ENCODE results near the gene DOCK4.
"Not testable (repeated sequence)": the region's sequence is repeated elsewhere in the genome, so short reads cannot be mapped to it uniquely, and the experiment has no call there.

Gene DOCK4

GRCh38 chr7:111937163-111937562, 269.0 kb downstream of the DOCK4 start:
- no peaks in the 10 kb centered on the region for H3K36me3 ChIP-seq (ENCODE audit: control insufficient read depth, insufficient read depth, low read length)
- no peaks in the 10 kb centered on the region for H3K4me1 ChIP-seq (ENCODE audit: control insufficient read depth, insufficient read depth, low read length)
- no peak overlapping the region for H3K4me3 ChIP-seq (ENCODE audit: low read depth, low read length)
- H3K27me3 ChIP-seq (ENCODE audit: control insufficient read depth, insufficient read depth, low read length): no peaks in the 10 kb centered on the region
- H3K9ac ChIP-seq (ENCODE audit: low read depth, low read length): no peak overlapping the region
- no peaks in the 10 kb centered on the region for H3K9me3 ChIP-seq (ENCODE audit: control insufficient read depth, insufficient read depth, low read length)

GRCh38 chr7:111933609-111934008, 272.6 kb downstream of the DOCK4 start:
- Histone ChIP-seq H3K27me3 (ENCODE audit: control insufficient read depth, insufficient read depth, low read length) (no peaks in the 10 kb centered on the region), H3K4me3 (ENCODE audit: low read depth, low read length) (no peak overlapping the region), H3K9me3 (ENCODE audit: control insufficient read depth, insufficient read depth, low read length) (no peaks in the 10 kb centered on the region), H3K9ac (ENCODE audit: low read depth, low read length) (no peak overlapping the region), H3K4me1 (ENCODE audit: control insufficient read depth, insufficient read depth, low read length) (peaks cover 10% of the 10 kb centered on the region), H3K36me3 (ENCODE audit: control insufficient read depth, insufficient read depth, low read length) (no peaks in the 10 kb centered on the region)

GRCh38 chr7:111931958-111932357, 274.2 kb downstream of the DOCK4 start:
- Histone ChIP-seq H3K27me3 (ENCODE audit: control insufficient read depth, insufficient read depth, low read length) (no peaks in the 10 kb centered on the region), H3K36me3 (ENCODE audit: control insufficient read depth, insufficient read depth, low read length) (no peaks in the 10 kb centered on the region), H3K9ac (ENCODE audit: low read depth, low read length) (no peak overlapping the region), H3K9me3 (ENCODE audit: control insufficient read depth, insufficient read depth, low read length) (no peaks in the 10 kb centered on the region), H3K4me1 (ENCODE audit: control insufficient read depth, insufficient read depth, low read length) (peaks cover 21% of the 10 kb centered on the region), H3K4me3 (ENCODE audit: low read depth, low read length) (no peak overlapping the region)

DNA sequence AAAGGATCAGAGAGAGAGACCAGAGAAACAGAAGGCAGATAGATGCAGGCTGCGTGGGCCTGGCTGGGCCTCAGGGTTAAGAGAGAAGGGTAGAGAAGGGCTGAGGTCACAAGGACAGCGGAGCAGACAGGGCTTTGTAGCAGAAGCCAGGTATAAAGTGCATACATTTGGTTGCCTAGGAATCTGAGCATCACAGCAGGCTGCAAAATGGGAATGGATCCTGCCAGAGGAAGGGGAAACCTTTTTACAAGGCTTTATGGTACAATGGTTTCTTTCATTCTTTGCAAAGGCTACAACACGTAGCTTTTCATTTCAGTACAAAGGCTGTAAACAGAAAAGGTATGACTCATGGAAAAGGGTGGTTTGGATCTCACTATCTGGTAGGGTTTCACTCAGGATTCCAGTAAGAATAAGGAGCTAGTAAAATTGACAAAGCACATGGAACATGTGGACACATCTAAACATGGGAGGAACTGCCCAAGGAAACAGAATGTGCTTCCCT, 275.1 kb downstream of the DOCK4 start:
- peaks cover 24% of the 10 kb centered on the region for H3K4me1 ChIP-seq (ENCODE audit: control insufficient read depth, insufficient read depth, low read length)
- H3K36me3 ChIP-seq (ENCODE audit: control insufficient read depth, insufficient read depth, low read length): no peaks in the 10 kb centered on the region
- no peaks in the 10 kb centered on the region for H3K27me3 ChIP-seq (ENCODE audit: control insufficient read depth, insufficient read depth, low read length)
- no peak overlapping the region for H3K9ac ChIP-seq (ENCODE audit: low read depth, low read length)
- H3K4me3 ChIP-seq (ENCODE audit: low read depth, low read length): no peak overlapping the region
- no peaks in the 10 kb centered on the region for H3K9me3 ChIP-seq (ENCODE audit: control insufficient read depth, insufficient read depth, low read length)

DNA sequence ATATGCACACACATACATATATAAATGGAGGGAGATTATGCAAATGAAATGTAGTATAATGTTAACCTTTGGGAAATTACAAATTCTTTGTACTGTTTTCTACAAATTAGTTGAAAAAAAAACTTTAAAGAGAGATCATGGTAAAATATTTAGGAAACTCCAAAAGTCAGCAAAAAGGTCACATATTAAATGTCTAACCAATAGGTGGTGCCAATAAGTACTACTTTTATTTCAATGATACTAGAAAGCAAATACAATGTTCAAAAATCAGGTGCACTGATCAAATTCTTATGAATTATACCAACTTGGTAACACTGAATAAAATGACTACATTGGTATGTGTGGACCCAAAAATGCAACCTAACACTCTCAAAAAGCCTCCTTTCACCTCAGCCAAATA, 276.9 kb downstream of the DOCK4 start:
- no peak overlapping the region for H3K9ac ChIP-seq (ENCODE audit: low read depth, low read length)
- H3K9me3 ChIP-seq (ENCODE audit: control insufficient read depth, insufficient read depth, low read length): no peaks in the 10 kb centered on the region
- H3K4me1 ChIP-seq (ENCODE audit: control insufficient read depth, insufficient read depth, low read length): peaks cover 29% of the 10 kb centered on the region
- H3K4me3 ChIP-seq (ENCODE audit: low read depth, low read length): no peak overlapping the region
- H3K36me3 ChIP-seq (ENCODE audit: control insufficient read depth, insufficient read depth, low read length): no peaks in the 10 kb centered on the region
- H3K27me3 ChIP-seq (ENCODE audit: control insufficient read depth, insufficient read depth, low read length): no peaks in the 10 kb centered on the region

- Histone ChIP-seq H3K4me3 (ENCODE audit: low read depth, low read length) (no peak overlapping the region), H3K27me3 (ENCODE audit: control insufficient read depth, insufficient read depth, low read length) (no peaks in the 10 kb centered on the region), H3K36me3 (ENCODE audit: control insufficient read depth, insufficient read depth, low read length) (no peaks in the 10 kb centered on the region), H3K4me1 (ENCODE audit: control insufficient read depth, insufficient read depth, low read length) (peaks cover 29% of the 10 kb centered on the region), H3K9me3 (ENCODE audit: control insufficient read depth, insufficient read depth, low read length) (no peaks in the 10 kb centered on the region), H3K9ac (ENCODE audit: low read depth, low read length) (no peak overlapping the region)
These were observed 278.7 kb downstream of the DOCK4 start for GRCh38 chr7:111927353-111928019.

DNA sequence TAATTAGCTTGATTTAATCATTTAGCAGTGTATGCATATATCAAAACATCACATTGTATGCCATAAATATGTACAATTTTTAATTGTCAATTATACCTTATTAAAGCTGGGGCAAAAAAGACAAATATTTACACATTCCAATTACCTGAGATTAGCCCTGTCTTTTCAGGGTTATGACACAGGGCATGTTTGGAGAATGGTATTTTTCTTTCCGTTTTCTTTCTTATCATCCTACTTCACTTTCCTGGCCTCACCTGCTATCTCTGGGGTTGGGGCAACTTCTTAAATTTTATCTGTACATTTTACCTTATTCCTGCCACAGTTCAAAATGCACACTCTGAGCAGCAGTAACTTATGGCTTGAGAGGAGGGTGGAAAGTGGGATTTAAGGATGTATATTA, 285.9 kb downstream of the DOCK4 start:
- H3K9me3 ChIP-seq (ENCODE audit: control insufficient read depth, insufficient read depth, low read length): no peaks in the 10 kb centered on the region

GRCh38 chr7:111919631-111920179, 286.5 kb downstream of the DOCK4 start:
- no peaks in the 10 kb centered on the region for H3K27me3 ChIP-seq (ENCODE audit: control insufficient read depth, insufficient read depth, low read length)
- no peak overlapping the region for H3K4me3 ChIP-seq (ENCODE audit: low read depth, low read length)
- H3K9ac ChIP-seq (ENCODE audit: low read depth, low read length): no peak overlapping the region
- H3K4me1 ChIP-seq (ENCODE audit: control insufficient read depth, insufficient read depth, low read length): no peaks in the 10 kb centered on the region
- no peaks in the 10 kb centered on the region for H3K36me3 ChIP-seq (ENCODE audit: control insufficient read depth, insufficient read depth, low read length)
- no peaks in the 10 kb centered on the region for H3K9me3 ChIP-seq (ENCODE audit: control insufficient read depth, insufficient read depth, low read length)

More for the DNA sequence above, 285.9 kb downstream of the DOCK4 start:
- peaks cover 4% of the 10 kb centered on the region for H3K4me1 ChIP-seq (ENCODE audit: control insufficient read depth, insufficient read depth, low read length)
- no peak overlapping the region for H3K9ac ChIP-seq (ENCODE audit: low read depth, low read length)
- no peaks in the 10 kb centered on the region for H3K27me3 ChIP-seq (ENCODE audit: control insufficient read depth, insufficient read depth, low read length)
- H3K36me3 ChIP-seq (ENCODE audit: control insufficient read depth, insufficient read depth, low read length): no peaks in the 10 kb centered on the region
- no peak overlapping the region for H3K4me3 ChIP-seq (ENCODE audit: low read depth, low read length)

DNA sequence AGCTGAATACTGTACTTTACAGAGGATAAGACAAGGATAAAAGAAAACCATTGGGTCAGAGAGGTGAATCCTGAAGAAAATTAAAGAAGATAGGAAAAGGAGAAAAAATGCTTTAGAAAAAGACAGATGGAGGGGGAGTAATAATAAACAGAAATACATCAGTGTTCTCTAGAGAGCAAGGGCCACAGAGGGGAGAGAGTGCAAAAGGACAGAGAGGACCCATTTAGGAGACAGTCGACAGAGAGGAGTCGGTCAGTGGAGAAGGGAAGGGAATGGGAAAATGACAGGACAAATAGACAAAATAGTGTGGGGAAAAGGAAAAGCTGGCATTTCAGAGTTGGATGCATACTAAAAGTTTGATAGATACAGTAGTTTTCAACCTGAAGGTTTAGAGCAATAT, 287.0 kb downstream of the DOCK4 start:
- H3K9me3 ChIP-seq (ENCODE audit: control insufficient read depth, insufficient read depth, low read length): no peaks in the 10 kb centered on the region
- no peaks in the 10 kb centered on the region for H3K36me3 ChIP-seq (ENCODE audit: control insufficient read depth, insufficient read depth, low read length)
- H3K9ac ChIP-seq (ENCODE audit: low read depth, low read length): no peak overlapping the region
- H3K4me3 ChIP-seq (ENCODE audit: low read depth, low read length): no peak overlapping the region
- no peaks in the 10 kb centered on the region for H3K27me3 ChIP-seq (ENCODE audit: control insufficient read depth, insufficient read depth, low read length)
- no peaks in the 10 kb centered on the region for H3K4me1 ChIP-seq (ENCODE audit: control insufficient read depth, insufficient read depth, low read length)

GRCh38 chr7:111918461-111918860, 287.7 kb downstream of the DOCK4 start:
- Histone ChIP-seq H3K9me3 (ENCODE audit: control insufficient read depth, insufficient read depth, low read length) (no peaks in the 10 kb centered on the region), H3K4me3 (ENCODE audit: low read depth, low read length) (no peak overlapping the region), H3K27me3 (ENCODE audit: control insufficient read depth, insufficient read depth, low read length) (no peaks in the 10 kb centered on the region), H3K9ac (ENCODE audit: low read depth, low read length) (no peak overlapping the region), H3K36me3 (ENCODE audit: control insufficient read depth, insufficient read depth, low read length) (no peaks in the 10 kb centered on the region), H3K4me1 (ENCODE audit: control insufficient read depth, insufficient read depth, low read length) (no peaks in the 10 kb centered on the region)

DNA sequence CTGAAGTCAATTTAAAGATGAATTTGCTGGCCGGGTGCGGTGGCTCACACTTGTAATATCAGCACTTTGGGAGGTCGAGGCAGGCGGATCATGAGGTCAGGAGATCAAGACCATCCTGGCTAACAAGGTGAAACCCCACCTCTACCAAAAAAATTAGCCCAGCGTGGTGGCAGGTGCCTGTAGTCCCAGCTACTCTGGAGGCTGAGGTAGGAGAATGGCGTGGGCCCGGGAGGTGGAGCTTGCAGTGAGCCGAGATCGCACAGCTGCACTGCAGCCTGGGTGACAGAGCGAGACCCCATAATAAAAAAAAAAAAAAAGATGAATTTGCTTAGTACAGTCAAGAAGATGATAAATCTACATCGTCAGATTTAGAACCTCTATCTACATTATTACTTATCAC, 288.8 kb downstream of the DOCK4 start:
- not testable (repeated sequence) for H3K27me3 ChIP-seq (ENCODE audit: control insufficient read depth, insufficient read depth, low read length); H3K9ac ChIP-seq (ENCODE audit: low read depth, low read length); H3K4me3 ChIP-seq (ENCODE audit: low read depth, low read length); H3K4me1 ChIP-seq (ENCODE audit: control insufficient read depth, insufficient read depth, low read length); H3K36me3 ChIP-seq (ENCODE audit: control insufficient read depth, insufficient read depth, low read length); H3K9me3 ChIP-seq (ENCODE audit: control insufficient read depth, insufficient read depth, low read length)

DNA sequence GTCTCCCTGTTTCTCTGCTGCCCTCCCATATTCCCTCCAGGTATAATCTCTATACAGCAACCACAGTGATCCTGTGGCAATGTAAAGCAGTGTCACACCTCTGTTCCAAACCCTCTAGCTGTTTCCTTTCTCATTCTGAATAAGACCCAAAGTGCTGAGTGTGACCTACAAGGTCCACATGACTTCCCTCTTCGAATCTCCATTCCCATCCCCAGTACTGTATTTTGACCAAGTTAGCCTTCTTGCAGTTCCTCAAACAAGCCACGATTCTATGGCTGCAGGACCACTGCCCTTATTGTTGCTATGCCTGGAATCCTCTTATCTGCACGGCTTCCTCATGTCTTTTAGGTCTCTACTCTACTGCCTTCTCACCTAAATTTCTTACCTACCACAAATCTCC, 291.9 kb downstream of the DOCK4 start:
- Histone ChIP-seq H3K4me3 (ENCODE audit: low read depth, low read length) (no peak overlapping the region), H3K4me1 (ENCODE audit: control insufficient read depth, insufficient read depth, low read length) (no peaks in the 10 kb centered on the region), H3K36me3 (ENCODE audit: control insufficient read depth, insufficient read depth, low read length) (no peaks in the 10 kb centered on the region), H3K9me3 (ENCODE audit: control insufficient read depth, insufficient read depth, low read length) (no peaks in the 10 kb centered on the region), H3K9ac (ENCODE audit: low read depth, low read length) (no peak overlapping the region), H3K27me3 (ENCODE audit: control insufficient read depth, insufficient read depth, low read length) (no peaks in the 10 kb centered on the region)
